Smooth muscle cell (in vitro differentiated cells): ENCODE results near the gene HDAC11. TPM values are rescaled to one million over a fixed set of nuclear protein-coding genes. Genes with fewer than 3 reads are reported as not detected.

Source experiments
- DNase-seq: peaks from one replicate; lab custom pipeline; 2025; ENCODE audit not compliant: unreplicated experiment; lab: John Stamatoyannopoulos, UW
- H2AFZ ChIP-seq: fragments of 200-600 bp; sonication (generic); 2 replicates; pipeline ENCODE4 v1.6.0; 2016; ENCODE audit warnings: antibody characterized with exemption, low read depth, mild to moderate bottlenecking
- H3F3A ChIP-seq: fragments of 200-600 bp; sonication (generic); 2 replicates; pipeline ENCODE4 v1.6.0; 2017; ENCODE audit warnings: antibody characterized with exemption, low read depth
- H3K27ac ChIP-seq: fragments of 200-600 bp; sonication (generic); 2 replicates; pipeline ENCODE4 v1.5.1; 2016; ENCODE audit warnings: low read depth, mild to moderate bottlenecking
- H3K27me3 ChIP-seq: fragments of 200-600 bp; sonication (generic); 2 replicates; pipeline ENCODE4 v1.6.1; 2016; ENCODE audit warnings: low read depth, mild to moderate bottlenecking
- H3K36me3 ChIP-seq: fragments of 200-600 bp; sonication (generic); 2 replicates; pipeline ENCODE4 v1.5.1; 2016; ENCODE audit warnings: low read depth
- H3K4me1 ChIP-seq: fragments of 200-600 bp; sonication (generic); 2 replicates; pipeline ENCODE4 v1.5.1; 2016; ENCODE audit warnings: low read depth
- H3K4me2 ChIP-seq: fragments of 200-600 bp; sonication (generic); 2 replicates; pipeline ENCODE4 v1.6.0; 2016; ENCODE audit warnings: mild to moderate bottlenecking
- H3K4me3 ChIP-seq: fragments of 200-600 bp; sonication (generic); 2 replicates; pipeline ENCODE4 v1.5.1; 2016; ENCODE audit warnings: mild to moderate bottlenecking
- H3K79me2 ChIP-seq: fragments of 200-600 bp; sonication (generic); 2 replicates; pipeline ENCODE4 v1.6.0; 2016; ENCODE audit warnings: low read depth, mild to moderate bottlenecking
- H3K9ac ChIP-seq: fragments of 200-600 bp; sonication (generic); 2 replicates; pipeline ENCODE4 v1.6.0; 2016; ENCODE audit warnings: low read depth
- H3K9me3 ChIP-seq: fragments of 200-600 bp; sonication (generic); replicated peaks from 2 replicates; pipeline ENCODE4 v1.5.1; 2016; ENCODE audit warnings: low read depth
- H4K20me1 ChIP-seq: fragments of 200-600 bp; sonication (generic); 2 replicates; pipeline ENCODE4 v1.6.0; 2016; ENCODE audit warnings: low read depth
- CTCF ChIP-seq: fragments of 200-600 bp; sonication (generic); IDR thresholded peaks from 2 replicates; pipeline ENCODE4 v1.5.1; 2017; ENCODE audit warnings: borderline replicate concordance, mild to moderate bottlenecking, antibody characterized with exemption; ENCODE audit not compliant: insufficient read depth, poor library complexity, severe bottlenecking
- WGBS: methylation state at CpG from one replicate; pipeline ENCODE4 v1.1.7; 2016; ENCODE audit warnings: low lambda C conversion rate; 5-methylcytosine and 5-hydroxymethylcytosine counted together
- polyA plus RNA-seq: library from polyadenylated mRNA; unstranded; fragments of >200 nt; fragmentation: Nextera tagmentation; extraction: Ambion mirVana; gene quantifications from 2 replicates; pipeline ENCODE4 v1.2.1, GENCODE V29; 2016
- total RNA-seq: library from RNA; depleted of rRNA; stranded (reverse); fragments of >200 nt; gene quantifications from 2 replicates; pipeline ENCODE4 v1.2.3, GENCODE V29; 2014

HDAC11 gene
- total and polyA plus RNA-seq, 2 experiments from 2014 or later: 9.6 to 14.8 TPM

- no peaks in the 10 kb centered on the region for H3K79me2 ChIP-seq
- no peak overlapping the region for H2AFZ ChIP-seq
- peaks cover 7% of the 10 kb centered on the region for H3K4me1 ChIP-seq
- H3K9me3 ChIP-seq: no peaks in the 10 kb centered on the region
- H3K27ac ChIP-seq: no peak overlapping the region
- H3K36me3 ChIP-seq: no peaks in the 10 kb centered on the region
- H3K4me3 ChIP-seq: no peak overlapping the region
- TF ChIP-seq CTCF: no peak
- H3F3A ChIP-seq: peaks cover 7% of the 10 kb centered on the region
- no peak for DNase-seq
- no peaks in the 10 kb centered on the region for H3K27me3 ChIP-seq
- WGBS: 91% methylated on average over 14 of the region's 15 CpGs
- H3K9ac ChIP-seq: no peak overlapping the region
- no peak overlapping the region for H3K4me2 ChIP-seq
- H4K20me1 ChIP-seq: no peaks in the 10 kb centered on the region
Measured at GRCh38 chr3:13518516-13518953, 38.4 kb downstream of the HDAC11 start.

GRCh38 chr3:13519006-13519791 lies 39.1 kb downstream of the HDAC11 start:
- TF ChIP-seq CTCF: no peak
- no peak overlapping the region for H2AFZ ChIP-seq
- no peaks in the 10 kb centered on the region for H4K20me1 ChIP-seq
- no peak overlapping the region for H3K4me2 ChIP-seq
- no peaks in the 10 kb centered on the region for H3K36me3 ChIP-seq
- H3K79me2 ChIP-seq: no peaks in the 10 kb centered on the region
- peaks cover under 1% of the 10 kb centered on the region for H3F3A ChIP-seq
- peaks cover under 1% of the 10 kb centered on the region for H3K4me1 ChIP-seq
- no peaks in the 10 kb centered on the region for H3K27me3 ChIP-seq
- 77% methylated on average over 19 of the region's 19 CpGs for WGBS
- H3K4me3 ChIP-seq: no peak overlapping the region
- no peak overlapping the region for H3K27ac ChIP-seq
- H3K9me3 ChIP-seq: no peaks in the 10 kb centered on the region
- H3K9ac ChIP-seq: no peak overlapping the region
- DNase-seq: no peak

- H3K9me3 ChIP-seq: no peaks in the 10 kb centered on the region
Measured at GRCh38 chr3:13520326-13520880, 40.3 kb downstream of the HDAC11 start.

More at GRCh38 chr3:13520326-13520880, 40.3 kb downstream of the HDAC11 start:
- H3K4me3 ChIP-seq: no peak overlapping the region
- no peak overlapping the region for H3K27ac ChIP-seq
- peaks cover 3% of the 10 kb centered on the region for H3K4me1 ChIP-seq
- H3K4me2 ChIP-seq: no peak overlapping the region
- no peak overlapping the region for H3K9ac ChIP-seq
- H4K20me1 ChIP-seq: no peaks in the 10 kb centered on the region
- H3K27me3 ChIP-seq: no peaks in the 10 kb centered on the region
- H3K79me2 ChIP-seq: no peaks in the 10 kb centered on the region
- no peak for TF ChIP-seq CTCF
- DNase-seq: no peak
- 96% methylated on average over 9 of the region's 9 CpGs for WGBS
- peaks cover 8% of the 10 kb centered on the region for H3F3A ChIP-seq
- H2AFZ ChIP-seq: no peak overlapping the region
- H3K36me3 ChIP-seq: no peaks in the 10 kb centered on the region
